KBM-7 (cell line): ENCODE data around the gene HAPLN3.
"Not testable (repeated sequence)": the region's sequence is repeated elsewhere in the genome, so short reads cannot be mapped to it uniquely, and the experiment has no call there.

Experiments used
- DNase-seq: peaks from one replicate; pipeline ENCODE4 v3.0.0-alpha.2; 2015
- in situ Hi-C: fragments of 300-500 bp; cut with MboI; formaldehyde crosslinking; loops from 2 replicates; pipeline ENCODE4 v1.14.3; 2020; ENCODE audit warnings: low sequenced_read_pairs, low pct_unique_long_range_greater_than_20kb, mixed read lengths

The HAPLN3 gene

GRCh38 chr15:88894819-88895767 lies at the start of gene HAPLN3:
HAPLN3 (minus strand) TSS chr15:88895544; CDS start chr15:88887298, 8,246 bp downstream.
- in situ Hi-C loops: no loop called here
- peak; percentile 80 for DNase-seq

GRCh38 chr15:88940110-88940675 lies 44.8 kb upstream of the HAPLN3 start:
- DNase-seq: no peak
- in situ Hi-C loops: no loop called here

- in situ Hi-C loops: no loop called here
These were observed 44.1 kb upstream of the HAPLN3 start for GRCh38 chr15:88939486-88939806.

GRCh38 chr15:88938802-88939485 lies 43.6 kb upstream of the HAPLN3 start:
- in situ Hi-C loops: no loop called here
- no peak for DNase-seq

More at GRCh38 chr15:88939486-88939806, 44.1 kb upstream of the HAPLN3 start:
- no peak for DNase-seq

- DNase-seq, in situ Hi-C loops: not testable (repeated sequence)
These were observed 39.1 kb upstream of the HAPLN3 start for GRCh38 chr15:88934449-88934848.

- in situ Hi-C loops: no loop called here
These were observed 37.6 kb upstream of the HAPLN3 start for GRCh38 chr15:88932875-88933330.

GRCh38 chr15:88932271-88932874 lies 37.0 kb upstream of the HAPLN3 start:
- in situ Hi-C loops: no loop called here
- no peak for DNase-seq

More at GRCh38 chr15:88932875-88933330, 37.6 kb upstream of the HAPLN3 start:
- no peak for DNase-seq

- DNase-seq: no peak
- in situ Hi-C loops: no loop called here
These were observed 35.2 kb upstream of the HAPLN3 start for GRCh38 chr15:88930579-88930978.

GRCh38 chr15:88929358-88930098 lies 34.2 kb upstream of the HAPLN3 start:
- DNase-seq, in situ Hi-C loops: not testable (repeated sequence)

GRCh38 chr15:88928192-88928591 lies 32.8 kb upstream of the HAPLN3 start:
- in situ Hi-C loops, DNase-seq: not testable (repeated sequence)

- in situ Hi-C loops, DNase-seq: not testable (repeated sequence)
These were observed 30.3 kb upstream of the HAPLN3 start for GRCh38 chr15:88925648-88926047.

GRCh38 chr15:88920892-88921435 lies 25.6 kb upstream of the HAPLN3 start:
- DNase-seq: not testable (repeated sequence)

GRCh38 chr15:88920186-88920891 lies 25.0 kb upstream of the HAPLN3 start:
- no peak for DNase-seq
- in situ Hi-C loops: no loop called here

More at GRCh38 chr15:88920892-88921435, 25.6 kb upstream of the HAPLN3 start:
- in situ Hi-C loops: not testable (repeated sequence)

- in situ Hi-C loops: no loop called here
- peak; percentile 64 for DNase-seq
These were observed 23.4 kb upstream of the HAPLN3 start for GRCh38 chr15:88918738-88919137.

GRCh38 chr15:88917760-88918159 lies 22.4 kb upstream of the HAPLN3 start:
- in situ Hi-C loops: no loop called here

GRCh38 chr15:88915354-88915753 lies 20.0 kb upstream of the HAPLN3 start:
- in situ Hi-C loops: no loop called here
- DNase-seq: no peak

More at GRCh38 chr15:88917760-88918159, 22.4 kb upstream of the HAPLN3 start:
- DNase-seq: no peak

- in situ Hi-C loops: no loop called here
- DNase-seq: no peak
These were observed 18.5 kb upstream of the HAPLN3 start for GRCh38 chr15:88913850-88914169.
